Natural killer cell (primary cell): ENCODE measurements around the gene UPK1A. TPM values are rescaled to one million over a fixed set of nuclear protein-coding genes. Genes with fewer than 3 reads are reported as not detected.

Source experiments
- ATAC-seq, 3 donors: fragments of 150-1000 bp in 2 of 3; fragments of 200-7000 bp in 1 of 3; cut with Tn5 transposase; 1 replicate in 1 of 3; 2 replicates in 2 of 3; pipeline ENCODE4 v1.10.0; 2021; ENCODE audit warnings: mild to moderate bottlenecking in 2 of 3, moderate library complexity in 2 of 3
- DNase-seq, 2 donors: peaks; one replicate each; pipeline versions ENCODE4 v3.0.0 to v3.0.0-alpha.2; 2013 to 2021; ENCODE audit warnings: mixed read lengths in 1 of 2
- H3K27ac ChIP-seq: one replicate; pipeline ENCODE4 v1.5.1; 2013; ENCODE audit warnings: mild to moderate bottlenecking, low read length
- H3K27me3 ChIP-seq: one replicate; pipeline ENCODE4 v1.6.1; 2013; ENCODE audit warnings: low read length; ENCODE audit not compliant: control insufficient read depth, insufficient read depth
- H3K36me3 ChIP-seq: one replicate; pipeline ENCODE4 v1.6.1; 2013; ENCODE audit warnings: low read length; ENCODE audit not compliant: control insufficient read depth, insufficient read depth
- H3K4me1 ChIP-seq: one replicate; pipeline ENCODE4 v1.6.1; 2013; ENCODE audit warnings: low read length; ENCODE audit not compliant: control insufficient read depth, insufficient read depth
- H3K4me3 ChIP-seq: one replicate; pipeline ENCODE4 v1.5.1; 2013; ENCODE audit warnings: low read length
- H3K9me3 ChIP-seq: one replicate; pipeline ENCODE4 v1.6.1; 2013; ENCODE audit warnings: low read length; ENCODE audit not compliant: control insufficient read depth, insufficient read depth
- H3K27ac Mint-ChIP-seq, 2 donors: one replicate each; pipeline ENCODE4 v1.8.0; 2022; ENCODE audit warnings: mild to moderate bottlenecking in 2 of 2, mixed read lengths in 2 of 2, moderate library complexity in 1 of 2
- H3K27me3 Mint-ChIP-seq, 2 donors: one replicate each; pipeline ENCODE4 v1.8.0; 2022; ENCODE audit warnings: low read depth in 2 of 2, mixed read lengths in 2 of 2
- H3K36me3 Mint-ChIP-seq: one replicate; pipeline ENCODE4 v1.8.0; 2022; ENCODE audit warnings: mixed read lengths
- H3K4me1 Mint-ChIP-seq, 2 donors: one replicate each; pipeline ENCODE4 v1.8.0; 2022; ENCODE audit warnings: mixed read lengths in 2 of 2
- H3K4me3 Mint-ChIP-seq: one replicate; pipeline ENCODE4 v1.8.0; 2022; ENCODE audit warnings: mild to moderate bottlenecking, moderate library complexity, mixed read lengths
- H3K9me3 Mint-ChIP-seq, 2 donors: one replicate each; pipeline ENCODE4 v1.8.0; 2022; ENCODE audit warnings: mixed read lengths in 2 of 2
- WGBS: methylation state at CpG from one replicate; pipeline ENCODE4 v1.1.7; 2013; ENCODE audit warnings: missing lambda C conversion rate; ENCODE audit not compliant: insufficient coverage; 5-methylcytosine and 5-hydroxymethylcytosine counted together
- intact Hi-C: fragments of 100-400 bp; cut with micrococcal nuclease; formaldehyde crosslinking; loops from one replicate; pipeline ENCODE4 v1.14.2; 2022
- total RNA-seq, 4 donors: library from RNA; stranded (reverse); fragments of 120-200 nt in 1 of 4; gene quantifications; one replicate each; pipeline versions ENCODE4 v1.2.3 to v1.2.4, GENCODE V29; 2013 to 2022
- TF ChIP-seq, protein P1 (sequence below): fragments of 200-600 bp; IDR thresholded peaks from one replicate; pipeline ENCODE4 v1.8.0; 2022; ENCODE audit warnings: antibody characterized with exemption

UPK1A gene
- total RNA-seq, 3 donors from 2014 or later (not counting 1 experiment from before 2014, with no cell fraction given) = not detected

DNA sequence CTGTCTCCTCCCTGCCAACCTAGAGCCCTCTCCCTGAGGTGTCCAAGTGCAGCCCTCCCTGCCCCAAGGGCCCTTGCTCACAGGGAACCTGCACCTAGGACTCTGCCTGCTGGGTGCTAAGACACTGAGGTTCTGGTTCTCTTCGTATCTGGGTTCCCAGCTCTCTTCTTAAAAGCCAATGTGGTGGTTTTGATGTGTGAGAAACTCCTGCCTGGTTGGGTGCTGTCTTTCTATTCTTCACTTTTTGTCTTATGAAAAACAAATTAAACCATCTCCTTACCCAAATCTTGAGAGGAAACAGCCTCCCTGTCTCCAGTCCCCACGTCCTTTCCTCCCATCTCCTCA, 47.2 kb downstream of the UPK1A start:
- ATAC-seq = no peak
- Histone ChIP-seq H3K9me3 (no peaks in the 10 kb centered on the region), H3K27me3 (no peaks in the 10 kb centered on the region), H3K4me3 (peak overlapping the region; percentile 9), H3K27ac (peak overlapping the region; percentile 18), H3K36me3 (no peaks in the 10 kb centered on the region), H3K4me1 (peaks cover 42% of the 10 kb centered on the region)
- Mint-ChIP-seq H3K27ac (no peak overlapping the region), H3K4me3 (no peak overlapping the region), H3K27me3 (no peaks in the 10 kb centered on the region), H3K9me3 (no peaks in the 10 kb centered on the region), H3K4me1 (peaks cover 10 to 28% of the 10 kb centered on the region in 2 donors), H3K36me3 (no peaks in the 10 kb centered on the region)
- intact Hi-C loops = no loop called here
- DNase-seq = peak in 1 of 2 donors; percentile 51
- TF ChIP-seq, protein P1, sequence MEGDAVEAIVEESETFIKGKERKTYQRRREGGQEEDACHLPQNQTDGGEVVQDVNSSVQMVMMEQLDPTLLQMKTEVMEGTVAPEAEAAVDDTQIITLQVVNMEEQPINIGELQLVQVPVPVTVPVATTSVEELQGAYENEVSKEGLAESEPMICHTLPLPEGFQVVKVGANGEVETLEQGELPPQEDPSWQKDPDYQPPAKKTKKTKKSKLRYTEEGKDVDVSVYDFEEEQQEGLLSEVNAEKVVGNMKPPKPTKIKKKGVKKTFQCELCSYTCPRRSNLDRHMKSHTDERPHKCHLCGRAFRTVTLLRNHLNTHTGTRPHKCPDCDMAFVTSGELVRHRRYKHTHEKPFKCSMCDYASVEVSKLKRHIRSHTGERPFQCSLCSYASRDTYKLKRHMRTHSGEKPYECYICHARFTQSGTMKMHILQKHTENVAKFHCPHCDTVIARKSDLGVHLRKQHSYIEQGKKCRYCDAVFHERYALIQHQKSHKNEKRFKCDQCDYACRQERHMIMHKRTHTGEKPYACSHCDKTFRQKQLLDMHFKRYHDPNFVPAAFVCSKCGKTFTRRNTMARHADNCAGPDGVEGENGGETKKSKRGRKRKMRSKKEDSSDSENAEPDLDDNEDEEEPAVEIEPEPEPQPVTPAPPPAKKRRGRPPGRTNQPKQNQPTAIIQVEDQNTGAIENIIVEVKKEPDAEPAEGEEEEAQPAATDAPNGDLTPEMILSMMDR = no peak
- WGBS = 58% methylated on average over 1 of the region's 2 CpGs

DNA sequence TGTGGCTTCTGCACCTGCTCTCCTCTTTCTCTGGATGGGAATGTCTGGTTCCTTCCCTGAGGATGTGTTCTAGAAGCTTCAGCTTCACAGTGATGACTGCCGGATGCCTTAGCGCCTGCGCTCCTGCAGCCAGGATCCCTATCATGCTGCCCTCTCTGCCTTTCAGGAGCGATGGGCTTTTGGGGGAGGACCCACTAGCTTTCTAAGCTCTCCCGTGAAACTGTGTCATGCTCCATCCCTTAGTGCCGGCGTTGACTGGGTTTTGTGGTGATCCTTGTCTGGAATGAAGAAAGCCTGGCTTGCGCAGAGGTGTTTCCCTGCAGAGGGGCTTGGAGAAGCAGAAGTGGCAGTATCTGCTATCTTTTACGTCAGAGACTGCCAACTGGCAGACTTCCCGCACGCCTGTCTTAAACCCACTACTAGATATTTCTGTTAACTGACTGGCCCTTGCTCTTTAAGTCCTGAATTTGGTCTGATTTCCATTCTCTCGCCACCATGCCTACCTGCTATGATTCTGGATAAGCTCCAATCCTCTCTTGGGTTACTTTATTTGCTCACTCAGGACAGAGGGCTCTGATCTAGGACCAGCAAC, 47.7 kb downstream of the UPK1A start:
- H3K9me3 Mint-ChIP-seq = no peaks in the 10 kb centered on the region
- ATAC-seq (no peak), DNase-seq (peak in 1 of 2 donors; percentile 41)
- Histone ChIP-seq H3K9me3 (no peaks in the 10 kb centered on the region), H3K27ac (peak overlapping the region; percentile 35), H3K4me1 (peaks cover 48% of the 10 kb centered on the region), H3K36me3 (no peaks in the 10 kb centered on the region), H3K27me3 (no peaks in the 10 kb centered on the region), H3K4me3 (peak overlapping the region; percentile 9)
- H3K4me3 Mint-ChIP-seq = no peak overlapping the region
- TF ChIP-seq, protein P1 = no peak
- 81% methylated on average over 12 of the region's 12 CpGs for WGBS
- H3K27ac Mint-ChIP-seq = no peak overlapping the region
- intact Hi-C loops = no loop called here
- H3K36me3 Mint-ChIP-seq = no peaks in the 10 kb centered on the region
- H3K4me1 Mint-ChIP-seq = peaks cover 10 to 33% of the 10 kb centered on the region in 2 donors
- no peaks in the 10 kb centered on the region for H3K27me3 Mint-ChIP-seq

DNA sequence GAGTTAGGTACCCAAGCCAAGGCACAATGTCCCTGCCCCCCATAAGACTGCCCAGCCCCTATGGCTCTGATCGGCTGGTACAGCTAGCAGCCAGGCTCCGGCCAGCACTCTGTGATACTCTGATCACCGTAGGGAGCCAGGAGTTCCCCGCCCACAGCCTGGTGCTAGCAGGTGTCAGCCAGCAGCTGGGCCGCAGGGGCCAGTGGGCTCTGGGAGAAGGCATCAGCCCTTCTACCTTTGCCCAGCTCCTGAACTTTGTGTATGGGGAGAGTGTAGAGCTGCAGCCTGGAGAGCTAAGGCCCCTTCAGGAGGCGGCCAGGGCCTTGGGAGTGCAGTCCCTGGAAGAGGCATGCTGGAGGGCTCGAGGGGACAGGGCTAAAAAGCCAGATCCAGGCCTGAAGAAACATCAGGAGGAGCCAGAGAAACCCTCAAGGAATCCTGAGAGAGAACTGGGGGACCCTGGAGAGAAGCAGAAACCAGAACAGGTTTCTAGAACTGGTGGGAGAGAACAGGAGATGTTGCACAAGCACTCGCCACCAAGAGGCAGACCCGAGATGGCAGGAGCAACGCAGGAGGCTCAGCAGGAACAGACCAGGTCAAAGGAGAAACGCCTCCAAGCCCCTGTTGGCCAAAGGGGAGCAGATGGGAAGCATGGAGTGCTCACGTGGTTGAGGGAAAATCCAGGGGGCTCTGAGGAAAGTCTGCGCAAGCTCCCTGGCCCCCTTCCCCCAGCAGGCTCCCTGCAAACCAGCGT, 48.5 kb downstream of the UPK1A start:
- Histone ChIP-seq H3K4me1 (peaks cover 53% of the 10 kb centered on the region), H3K27me3 (no peaks in the 10 kb centered on the region), H3K4me3 (no peak overlapping the region), H3K36me3 (no peaks in the 10 kb centered on the region), H3K9me3 (no peaks in the 10 kb centered on the region), H3K27ac (peak overlapping the region; percentile 35)
- Mint-ChIP-seq H3K36me3 (no peaks in the 10 kb centered on the region), H3K4me1 (peaks cover 10 to 41% of the 10 kb centered on the region in 2 donors), H3K9me3 (no peaks in the 10 kb centered on the region), H3K27me3 (no peaks in the 10 kb centered on the region), H3K4me3 (peak overlapping the region; percentile 59), H3K27ac (no peak overlapping the region)
- TF ChIP-seq, protein P1 = no peak
- ATAC-seq (no peak), DNase-seq (peak in 1 of 2 donors; percentile 41)
- intact Hi-C loops = no loop called here
- WGBS = 76% methylated on average over 14 of the region's 14 CpGs
